ENCODE results near the gene GAGE13. TPM values are rescaled to one million over a fixed set of nuclear protein-coding genes. Genes with fewer than 3 reads are reported as not detected.
"Not testable (repeated sequence)": the region's sequence is repeated elsewhere in the genome, so short reads cannot be mapped to it uniquely, and the experiment has no call there.

The GAGE13 gene
- total RNA-seq, 1 donor from 2014 or later: not detected

GRCh38 chrX:49316085-49316484 is 15.3 kb upstream of the GAGE13 start:
- no peaks in the 10 kb centered on the region for H3K4me1 Mint-ChIP-seq (ENCODE audit: low read depth, unreplicated experiment)
- no peak overlapping the region for H3K4me2 ChIP-seq (ENCODE audit: low read length)
- H3K27ac Mint-ChIP-seq (ENCODE audit: unreplicated experiment): no peak overlapping the region
- no peaks in the 10 kb centered on the region for H3K27me3 ChIP-seq (ENCODE audit: insufficient read depth, low read length)
- no peak for TF ChIP-seq EZH2 (IDR thresholded peaks at IDR 0.05; ENCODE audit: insufficient read depth, low read length)
- no peak for TF ChIP-seq CTCF (IDR thresholded peaks at IDR 0.05; ENCODE audit: insufficient read depth, low read depth, low read length)
- H3K4me1 ChIP-seq (ENCODE audit: insufficient read depth, low read length): no peaks in the 10 kb centered on the region
- no peak overlapping the region for H3K4me3 ChIP-seq (ENCODE audit: insufficient read depth, low read depth, low read length)
- FAIRE-seq (no peak), DNase-seq (ENCODE audit: low read depth) (no peak)
- H3K27ac ChIP-seq (ENCODE audit: low read depth, low read length): no peak overlapping the region
- H4K20me1 ChIP-seq (ENCODE audit: insufficient read depth, low read length): no peaks in the 10 kb centered on the region
- H2AFZ ChIP-seq (ENCODE audit: low read depth, low read length): no peak overlapping the region
- H3K9me3 Mint-ChIP-seq (ENCODE audit: unreplicated experiment): no peaks in the 10 kb centered on the region
- H3K36me3 Mint-ChIP-seq (ENCODE audit: low read depth, unreplicated experiment): no peaks in the 10 kb centered on the region
- no peak overlapping the region for H3K9ac ChIP-seq (ENCODE audit: low read length)
- H3K9me3 ChIP-seq (ENCODE audit: insufficient read depth, low read depth, low read length): no peaks in the 10 kb centered on the region
- H3K79me2 ChIP-seq (ENCODE audit: insufficient read depth, low read length): no peaks in the 10 kb centered on the region
- no peak overlapping the region for H3K4me3 Mint-ChIP-seq (ENCODE audit: unreplicated experiment)
- H3K27me3 Mint-ChIP-seq (ENCODE audit: low read depth, unreplicated experiment): peaks cover 3% of the 10 kb centered on the region
- no peaks in the 10 kb centered on the region for H3K36me3 ChIP-seq (ENCODE audit: insufficient read depth, low read length)

GRCh38 chrX:49321737-49322136 is 9.6 kb upstream of the GAGE13 start, which contains the start of gene GAGE12J:
Gene GAGE12J, plus strand, starts transcription at chrX:49322037. Its CDS starts 1,157 bp downstream, at chrX:49323194.
- H3K9me3 ChIP-seq (ENCODE audit: insufficient read depth, low read depth, low read length); H3K4me3 Mint-ChIP-seq (ENCODE audit: unreplicated experiment); DNase-seq (ENCODE audit: low read depth); H3K27ac ChIP-seq (ENCODE audit: low read depth, low read length); H4K20me1 ChIP-seq (ENCODE audit: insufficient read depth, low read length); H3K4me2 ChIP-seq (ENCODE audit: low read length); H3K27ac Mint-ChIP-seq (ENCODE audit: unreplicated experiment); H3K4me3 ChIP-seq (ENCODE audit: insufficient read depth, low read depth, low read length); FAIRE-seq; H3K9ac ChIP-seq (ENCODE audit: low read length); H3K9me3 Mint-ChIP-seq (ENCODE audit: unreplicated experiment); H2AFZ ChIP-seq (ENCODE audit: low read depth, low read length); H3K36me3 ChIP-seq (ENCODE audit: insufficient read depth, low read length); H3K27me3 ChIP-seq (ENCODE audit: insufficient read depth, low read length); H3K79me2 ChIP-seq (ENCODE audit: insufficient read depth, low read length); H3K4me1 ChIP-seq (ENCODE audit: insufficient read depth, low read length); H3K27me3 Mint-ChIP-seq (ENCODE audit: low read depth, unreplicated experiment); H3K4me1 Mint-ChIP-seq (ENCODE audit: low read depth, unreplicated experiment); H3K36me3 Mint-ChIP-seq (ENCODE audit: low read depth, unreplicated experiment): not testable (repeated sequence)

- not testable (repeated sequence) for H3K4me3 Mint-ChIP-seq (ENCODE audit: unreplicated experiment); H3K79me2 ChIP-seq (ENCODE audit: insufficient read depth, low read length); FAIRE-seq; H3K4me3 ChIP-seq (ENCODE audit: insufficient read depth, low read depth, low read length); H3K27me3 Mint-ChIP-seq (ENCODE audit: low read depth, unreplicated experiment); H3K4me1 Mint-ChIP-seq (ENCODE audit: low read depth, unreplicated experiment); H3K27ac ChIP-seq (ENCODE audit: low read depth, low read length); DNase-seq (ENCODE audit: low read depth); H3K9ac ChIP-seq (ENCODE audit: low read length); H3K4me1 ChIP-seq (ENCODE audit: insufficient read depth, low read length); H3K9me3 ChIP-seq (ENCODE audit: insufficient read depth, low read depth, low read length); H3K36me3 ChIP-seq (ENCODE audit: insufficient read depth, low read length); H2AFZ ChIP-seq (ENCODE audit: low read depth, low read length); H3K27me3 ChIP-seq (ENCODE audit: insufficient read depth, low read length); H3K36me3 Mint-ChIP-seq (ENCODE audit: low read depth, unreplicated experiment); H3K9me3 Mint-ChIP-seq (ENCODE audit: unreplicated experiment); H3K4me2 ChIP-seq (ENCODE audit: low read length); H3K27ac Mint-ChIP-seq (ENCODE audit: unreplicated experiment); H4K20me1 ChIP-seq (ENCODE audit: insufficient read depth, low read length)
Measured at GRCh38 chrX:49322266-49322665, 9.1 kb upstream of the GAGE13 start.

GRCh38 chrX:49323735-49324134 is 7.6 kb upstream of the GAGE13 start:
- H3K9me3 Mint-ChIP-seq (ENCODE audit: unreplicated experiment); FAIRE-seq: not testable (repeated sequence)

GRCh38 chrX:49330421-49330820 is 961 bp upstream of the GAGE13 start:
- not testable (repeated sequence) for H2AFZ ChIP-seq (ENCODE audit: low read depth, low read length); H3K27me3 Mint-ChIP-seq (ENCODE audit: low read depth, unreplicated experiment); H3K4me3 ChIP-seq (ENCODE audit: insufficient read depth, low read depth, low read length); H4K20me1 ChIP-seq (ENCODE audit: insufficient read depth, low read length); DNase-seq (ENCODE audit: low read depth); H3K4me1 Mint-ChIP-seq (ENCODE audit: low read depth, unreplicated experiment); H3K4me1 ChIP-seq (ENCODE audit: insufficient read depth, low read length); H3K36me3 ChIP-seq (ENCODE audit: insufficient read depth, low read length); H3K27me3 ChIP-seq (ENCODE audit: insufficient read depth, low read length); H3K9me3 ChIP-seq (ENCODE audit: insufficient read depth, low read depth, low read length); H3K9ac ChIP-seq (ENCODE audit: low read length); H3K4me3 Mint-ChIP-seq (ENCODE audit: unreplicated experiment); H3K9me3 Mint-ChIP-seq (ENCODE audit: unreplicated experiment); H3K27ac ChIP-seq (ENCODE audit: low read depth, low read length); H3K36me3 Mint-ChIP-seq (ENCODE audit: low read depth, unreplicated experiment); H3K27ac Mint-ChIP-seq (ENCODE audit: unreplicated experiment); H3K4me2 ChIP-seq (ENCODE audit: low read length); FAIRE-seq; H3K79me2 ChIP-seq (ENCODE audit: insufficient read depth, low read length)

More at GRCh38 chrX:49323735-49324134, 7.6 kb upstream of the GAGE13 start:
- not testable (repeated sequence) for H3K9me3 ChIP-seq (ENCODE audit: insufficient read depth, low read depth, low read length); DNase-seq (ENCODE audit: low read depth); H3K79me2 ChIP-seq (ENCODE audit: insufficient read depth, low read length); H3K27me3 Mint-ChIP-seq (ENCODE audit: low read depth, unreplicated experiment); H3K27ac ChIP-seq (ENCODE audit: low read depth, low read length); H3K9ac ChIP-seq (ENCODE audit: low read length); H3K36me3 ChIP-seq (ENCODE audit: insufficient read depth, low read length); H3K4me2 ChIP-seq (ENCODE audit: low read length); H3K27me3 ChIP-seq (ENCODE audit: insufficient read depth, low read length); H3K27ac Mint-ChIP-seq (ENCODE audit: unreplicated experiment); H3K36me3 Mint-ChIP-seq (ENCODE audit: low read depth, unreplicated experiment); H3K4me1 ChIP-seq (ENCODE audit: insufficient read depth, low read length); H3K4me1 Mint-ChIP-seq (ENCODE audit: low read depth, unreplicated experiment); H3K4me3 ChIP-seq (ENCODE audit: insufficient read depth, low read depth, low read length); H2AFZ ChIP-seq (ENCODE audit: low read depth, low read length); H4K20me1 ChIP-seq (ENCODE audit: insufficient read depth, low read length); H3K4me3 Mint-ChIP-seq (ENCODE audit: unreplicated experiment)
